ENCODE data around the gene USP31. TPM values are rescaled to one million over a fixed set of nuclear protein-coding genes. Genes with fewer than 3 reads are reported as not detected.

The USP31 gene
- total RNA-seq, 2 experiments from 2014 or later = 4.5 to 4.9 TPM

- H3K4me3 Mint-ChIP-seq = no peak overlapping the region
- no peak for ATAC-seq
- no peaks in the 10 kb centered on the region for H3K9me3 Mint-ChIP-seq
- H3K4me1 Mint-ChIP-seq (ENCODE audit: low read depth) = peaks cover under 1% of the 10 kb centered on the region
- TF ChIP-seq CTCF (IDR thresholded peaks at IDR 0.05) = no peak
- H3K27me3 Mint-ChIP-seq = peaks cover 23% of the 10 kb centered on the region
- no peak for DNase-seq
- ChIA-PET CTCF (no interaction called here), POLR2A (no interaction called here)
- no peaks in the 10 kb centered on the region for H3K36me3 Mint-ChIP-seq (ENCODE audit: low read depth)
- H3K27ac Mint-ChIP-seq = no peak overlapping the region
- intact Hi-C loops (cut with micrococcal nuclease) = no loop called here
These were observed 93.8 kb downstream of the USP31 start for GRCh38 chr16:23055481-23055880.

GRCh38 chr16:23052908-23053580, 96.2 kb downstream of the USP31 start:
- ChIA-PET CTCF (no interaction called here), POLR2A (no interaction called here)
- Mint-ChIP-seq H3K4me1 (ENCODE audit: low read depth) (no peaks in the 10 kb centered on the region), H3K36me3 (ENCODE audit: low read depth) (no peaks in the 10 kb centered on the region), H3K4me3 (no peak overlapping the region), H3K9me3 (no peaks in the 10 kb centered on the region), H3K27me3 (peaks cover 31% of the 10 kb centered on the region), H3K27ac (no peak overlapping the region)
- no peak for TF ChIP-seq CTCF (IDR thresholded peaks at IDR 0.05)
- ATAC-seq (no peak), DNase-seq (no peak)
- intact Hi-C loops (cut with micrococcal nuclease) = no loop called here

- Mint-ChIP-seq H3K27ac (no peak overlapping the region), H3K4me1 (ENCODE audit: low read depth) (no peaks in the 10 kb centered on the region), H3K4me3 (no peak overlapping the region), H3K36me3 (ENCODE audit: low read depth) (no peaks in the 10 kb centered on the region), H3K27me3 (peaks cover 35% of the 10 kb centered on the region), H3K9me3 (no peaks in the 10 kb centered on the region)
- no peak for TF ChIP-seq CTCF (IDR thresholded peaks at IDR 0.05)
- ChIA-PET CTCF (no interaction called here), POLR2A (no interaction called here)
- no peak for DNase-seq
- intact Hi-C loops (cut with micrococcal nuclease) = no loop called here
- ATAC-seq = no peak
These were observed 97.0 kb downstream of the USP31 start for GRCh38 chr16:23052221-23052620.

GRCh38 chr16:23051587-23051986, 97.7 kb downstream of the USP31 start:
- H3K27ac Mint-ChIP-seq = no peak overlapping the region
- intact Hi-C loops (cut with micrococcal nuclease) = no loop called here
- H3K4me1 Mint-ChIP-seq (ENCODE audit: low read depth) = no peaks in the 10 kb centered on the region
- H3K27me3 Mint-ChIP-seq = peaks cover 32% of the 10 kb centered on the region
- H3K36me3 Mint-ChIP-seq (ENCODE audit: low read depth) = no peaks in the 10 kb centered on the region
- no peaks in the 10 kb centered on the region for H3K9me3 Mint-ChIP-seq
- no peak for TF ChIP-seq CTCF (IDR thresholded peaks at IDR 0.05)
- ATAC-seq = no peak
- no peak for DNase-seq
- ChIA-PET CTCF (no interaction called here), POLR2A (no interaction called here)
- H3K4me3 Mint-ChIP-seq = no peak overlapping the region

GRCh38 chr16:23048164-23048563, 101.1 kb downstream of the USP31 start:
- Mint-ChIP-seq H3K36me3 (ENCODE audit: low read depth) (no peaks in the 10 kb centered on the region), H3K27ac (no peak overlapping the region), H3K27me3 (peaks cover 30% of the 10 kb centered on the region), H3K4me3 (no peak overlapping the region), H3K4me1 (ENCODE audit: low read depth) (no peaks in the 10 kb centered on the region), H3K9me3 (peaks cover 5% of the 10 kb centered on the region)
- no peak for TF ChIP-seq CTCF (IDR thresholded peaks at IDR 0.05)
- ChIA-PET POLR2A (no interaction called here), CTCF (interaction anchor here (1.2 kb wide), 1 partner anchor 12 kb away, joined by 5 read pairs; no protein-coding TSS in a partner anchor)
- ATAC-seq (no peak), DNase-seq (no peak)
- intact Hi-C loops (cut with micrococcal nuclease) = no loop called here
